DND-41 (cell line): ENCODE measurements around the gene BAHCC1.
A peak's percentile ranks its signal among the peaks of the same experiment; 100 is the strongest.

Experiments
- ATAC-seq: fragments of 200-7000 bp; cut with Tn5 transposase; 3 replicates; pipeline ENCODE4 v1.9.1; 2021; ENCODE audit warnings: low read depth; ENCODE audit not compliant: insufficient read depth
- DNase-seq: peaks from one replicate; pipeline ENCODE4 v3.0.0-alpha.2; 2020
- H2AFZ ChIP-seq: 2 replicates; pipeline ENCODE4 v1.6.0; 2012; ENCODE audit warnings: low read depth, low read length
- H3K27ac ChIP-seq: 2 replicates; pipeline ENCODE4 v1.5.1; 2012; ENCODE audit warnings: low read length, inconsistent platforms
- H3K27me3 ChIP-seq: fragments of 200-600 bp; sonication (generic); 2 replicates; pipeline ENCODE4 v1.6.0; 2012; ENCODE audit warnings: low read length, mild to moderate bottlenecking, inconsistent platforms; ENCODE audit not compliant: insufficient read depth, poor library complexity
- H3K36me3 ChIP-seq: 2 replicates; pipeline ENCODE4 v1.5.1; 2012; ENCODE audit warnings: low read length, inconsistent platforms; ENCODE audit not compliant: insufficient read depth
- H3K4me1 ChIP-seq: 2 replicates; pipeline ENCODE4 v1.5.1; 2012; ENCODE audit warnings: mild to moderate bottlenecking, low read length; ENCODE audit not compliant: insufficient read depth
- H3K4me2 ChIP-seq: 2 replicates; pipeline ENCODE4 v1.6.0; 2012; ENCODE audit warnings: mild to moderate bottlenecking, moderate library complexity, low read length, inconsistent platforms; ENCODE audit not compliant: insufficient read depth
- H3K4me3 ChIP-seq, 2 experiments: fragments of 200-600 bp in 1 of 2; shearing (Covaris generic) in 1 of 2; 2 replicates each; pipeline ENCODE4 v1.5.1; 2012 to 2016; ENCODE audit warnings: inconsistent platforms in 2 of 2, low read length in 2 of 2, mild to moderate bottlenecking in 2 of 2, low read depth in 1 of 2, moderate library complexity in 1 of 2
- H3K79me2 ChIP-seq: 2 replicates; pipeline ENCODE4 v1.6.0; 2012; ENCODE audit warnings: low read length, inconsistent platforms; ENCODE audit not compliant: insufficient read depth
- H3K9ac ChIP-seq: 2 replicates; pipeline ENCODE4 v1.6.0; 2012; ENCODE audit warnings: low read depth, mild to moderate bottlenecking, inconsistent platforms, low read length, moderate library complexity
- H3K9me3 ChIP-seq: 2 replicates; pipeline ENCODE4 v1.5.1; 2012; ENCODE audit warnings: low read length, moderate library complexity, mild to moderate bottlenecking, inconsistent platforms; ENCODE audit not compliant: insufficient read depth, severe bottlenecking
- H4K20me1 ChIP-seq: 2 replicates; pipeline ENCODE4 v1.6.0; 2012; ENCODE audit warnings: low read length; ENCODE audit not compliant: insufficient read depth
- CTCF ChIP-seq: IDR thresholded peaks from 2 replicates; pipeline ENCODE4 v1.5.1; 2012; ENCODE audit warnings: borderline replicate concordance, low read length, moderate library complexity, mild to moderate bottlenecking; ENCODE audit not compliant: poor library complexity, severe bottlenecking; ENCODE audit errors: extremely low read depth
- EZH2 ChIP-seq: IDR thresholded peaks from 3 replicates; pipeline ENCODE4 v1.6.1; 2012; ENCODE audit warnings: borderline replicate concordance, low read depth, mild to moderate bottlenecking, moderate library complexity, low read length, inconsistent platforms; ENCODE audit not compliant: severe bottlenecking

BAHCC1 gene

GRCh38 chr17:81513372-81513752 is 118.1 kb downstream of the BAHCC1 start:
- peak overlapping the region; percentile 73 for H3K4me2 ChIP-seq
- H3K4me1 ChIP-seq: peaks cover 46% of the 10 kb centered on the region
- ATAC-seq (peak; percentile 29), DNase-seq (peak; percentile 77)
- no peaks in the 10 kb centered on the region for H3K27me3 ChIP-seq
- peak overlapping the region; percentile 95 for H3K27ac ChIP-seq
- peaks cover 60% of the 10 kb centered on the region for H4K20me1 ChIP-seq
- peaks cover 40% of the 10 kb centered on the region for H3K36me3 ChIP-seq
- peak overlapping the region; percentile 99 for H3K9ac ChIP-seq
- H3K4me3 ChIP-seq: peak overlapping the region; percentile 31 to 66
- H2AFZ ChIP-seq: no peak overlapping the region
- H3K79me2 ChIP-seq: peaks cover 83% of the 10 kb centered on the region
- no peaks in the 10 kb centered on the region for H3K9me3 ChIP-seq
- TF ChIP-seq EZH2: no peak
- TF ChIP-seq CTCF: no peak

- peak; percentile 20 for ATAC-seq
- Histone ChIP-seq H3K36me3 (peaks cover 36% of the 10 kb centered on the region), H3K27me3 (no peaks in the 10 kb centered on the region), H4K20me1 (peaks cover 55% of the 10 kb centered on the region), H3K9me3 (no peaks in the 10 kb centered on the region), H3K27ac (peak overlapping the region; percentile 95), H2AFZ (peak overlapping the region; percentile 12; the same call in 1 of the 2 replicates), H3K4me2 (peak overlapping the region; percentile 73), H3K79me2 (peaks cover 79% of the 10 kb centered on the region), H3K4me3 (peak overlapping the region; percentile 31 to 66), H3K4me1 (peaks cover 41% of the 10 kb centered on the region), H3K9ac (peak overlapping the region; percentile 99)
- DNase-seq: peak; percentile 74
- TF ChIP-seq CTCF: no peak
- TF ChIP-seq EZH2: no peak
These were observed 118.7 kb downstream of the BAHCC1 start for GRCh38 chr17:81513753-81514488.

GRCh38 chr17:81514489-81514738 is 119.2 kb downstream of the BAHCC1 start:
- Histone ChIP-seq H3K36me3 (peaks cover 31% of the 10 kb centered on the region), H4K20me1 (peaks cover 50% of the 10 kb centered on the region), H3K4me3 (peak overlapping the region; percentile 31 to 66), H3K79me2 (peaks cover 74% of the 10 kb centered on the region), H2AFZ (peak overlapping the region; percentile 12; the same call in 1 of the 2 replicates), H3K4me2 (peak overlapping the region; percentile 73), H3K27ac (peak overlapping the region; percentile 95), H3K27me3 (no peaks in the 10 kb centered on the region), H3K9me3 (no peaks in the 10 kb centered on the region), H3K9ac (peak overlapping the region; percentile 99), H3K4me1 (peaks cover 36% of the 10 kb centered on the region)
- ATAC-seq (no peak; the same call in 2 of the 3 replicates), DNase-seq (no peak)
- TF ChIP-seq EZH2 (no peak), CTCF (no peak)
